ENCODE data around the gene NACAD.

NACAD gene

GRCh38 chr7:45077579-45077978, 11.2 kb downstream of the NACAD start:
- H3K4me2 ChIP-seq (ENCODE audit: low read length) = no peak overlapping the region
- H3K4me3 ChIP-seq (ENCODE audit: low read length) = no peak overlapping the region
- 0 out of 2 replicates have a peak, but pooled peaks cover 3% of the 10 kb centered on the region for H4K20me1 ChIP-seq (ENCODE audit: control insufficient read depth, insufficient read depth, low read depth, low read length)
- H3K9me3 ChIP-seq (ENCODE audit: control insufficient read depth, insufficient read depth, low read length) = no peaks in the 10 kb centered on the region
- no peak for TF ChIP-seq CTCF (IDR thresholded peaks at IDR 0.05; ENCODE audit: low read depth, low read length, poor library complexity, severe bottlenecking)
- no peak for TF ChIP-seq EZH2phosphoT487 (IDR thresholded peaks at IDR 0.05; ENCODE audit: borderline replicate concordance, low read length)
- H3K27ac ChIP-seq (ENCODE audit: low read depth, low read length) = no peak overlapping the region
- no peaks in the 10 kb centered on the region for H3K9me2 ChIP-seq (replicated peaks; ENCODE audit: control insufficient read depth, low read length)
- H3K79me2 ChIP-seq (ENCODE audit: control insufficient read depth, low read length) = no peaks in the 10 kb centered on the region
- H3K36me3 ChIP-seq (ENCODE audit: control insufficient read depth, low read length) = peaks cover 49% of the 10 kb centered on the region
- H3K4me1 ChIP-seq (ENCODE audit: control insufficient read depth, low read length) = no peaks in the 10 kb centered on the region
- no peaks in the 10 kb centered on the region for H3K27me3 ChIP-seq (ENCODE audit: control insufficient read depth, low read length)
- H3F3A ChIP-seq (ENCODE audit: control insufficient read depth, insufficient read depth) = 0 out of 2 replicates have a peak, but pooled peaks cover 4% of the 10 kb centered on the region

GRCh38 chr7:45076946-45077345, 11.8 kb downstream of the NACAD start:
- peaks cover 55% of the 10 kb centered on the region for H3K36me3 ChIP-seq (ENCODE audit: control insufficient read depth, low read length)

GRCh38 chr7:45075871-45076796, 12.6 kb downstream of the NACAD start:
- TF ChIP-seq CTCF (IDR thresholded peaks at IDR 0.05; ENCODE audit: low read depth, low read length, poor library complexity, severe bottlenecking) (no peak), EZH2phosphoT487 (IDR thresholded peaks at IDR 0.05; ENCODE audit: borderline replicate concordance, low read length) (no peak)
- H4K20me1 ChIP-seq (ENCODE audit: control insufficient read depth, insufficient read depth, low read depth, low read length) = peaks cover 8% of the 10 kb centered on the region; the same call in 1 of the 2 replicates
- no peak overlapping the region for H3K4me2 ChIP-seq (ENCODE audit: low read length)
- no peaks in the 10 kb centered on the region for H3K4me1 ChIP-seq (ENCODE audit: control insufficient read depth, low read length)
- no peaks in the 10 kb centered on the region for H3K9me3 ChIP-seq (ENCODE audit: control insufficient read depth, insufficient read depth, low read length)
- no peak overlapping the region for H3K27ac ChIP-seq (ENCODE audit: low read depth, low read length)
- H3K4me3 ChIP-seq (ENCODE audit: low read length) = no peak overlapping the region
- H3K79me2 ChIP-seq (ENCODE audit: control insufficient read depth, low read length) = no peaks in the 10 kb centered on the region
- H3K27me3 ChIP-seq (ENCODE audit: control insufficient read depth, low read length) = no peaks in the 10 kb centered on the region
- H3K9me2 ChIP-seq (replicated peaks; ENCODE audit: control insufficient read depth, low read length) = no peaks in the 10 kb centered on the region
- H3F3A ChIP-seq (ENCODE audit: control insufficient read depth, insufficient read depth) = 0 out of 2 replicates have a peak, but pooled peaks cover 4% of the 10 kb centered on the region
- H3K36me3 ChIP-seq (ENCODE audit: control insufficient read depth, low read length) = peaks cover 63% of the 10 kb centered on the region

More at GRCh38 chr7:45076946-45077345, 11.8 kb downstream of the NACAD start:
- Histone ChIP-seq H3K9me2 (replicated peaks; ENCODE audit: control insufficient read depth, low read length) (no peaks in the 10 kb centered on the region), H3K27ac (ENCODE audit: low read depth, low read length) (no peak overlapping the region), H3K4me1 (ENCODE audit: control insufficient read depth, low read length) (no peaks in the 10 kb centered on the region), H3K79me2 (ENCODE audit: control insufficient read depth, low read length) (no peaks in the 10 kb centered on the region), H3K4me3 (ENCODE audit: low read length) (no peak overlapping the region), H3K4me2 (ENCODE audit: low read length) (no peak overlapping the region), H3K27me3 (ENCODE audit: control insufficient read depth, low read length) (no peaks in the 10 kb centered on the region), H3K9me3 (ENCODE audit: control insufficient read depth, insufficient read depth, low read length) (no peaks in the 10 kb centered on the region), H3F3A (ENCODE audit: control insufficient read depth, insufficient read depth) (0 out of 2 replicates have a peak, but pooled peaks cover 4% of the 10 kb centered on the region), H4K20me1 (ENCODE audit: control insufficient read depth, insufficient read depth, low read depth, low read length) (peaks cover 7% of the 10 kb centered on the region; the same call in 1 of the 2 replicates)
- TF ChIP-seq EZH2phosphoT487 (IDR thresholded peaks at IDR 0.05; ENCODE audit: borderline replicate concordance, low read length) (no peak), CTCF (IDR thresholded peaks at IDR 0.05; ENCODE audit: low read depth, low read length, poor library complexity, severe bottlenecking) (no peak)

Data from DOHH2 (cell line).